GM21576 (cell line): ENCODE results near the gene DUS1L.

Source experiments
- ATAC-seq: cut with Tn5 transposase; IDR thresholded peaks from one replicate; pipeline ENCODE4 v1.9.1; 2021; ENCODE audit warnings: mild to moderate bottlenecking, moderate library complexity; ENCODE audit not compliant: unreplicated experiment

DUS1L gene

GRCh38 chr17:82088838-82089722 lies 23.5 kb upstream of the DUS1L start:
- no peak for ATAC-seq

- no peak for ATAC-seq
Observed at GRCh38 chr17:82087961-82088837, 22.6 kb upstream of the DUS1L start.

- no peak for ATAC-seq
Observed at GRCh38 chr17:82086941-82087906, 21.6 kb upstream of the DUS1L start.

DNA sequence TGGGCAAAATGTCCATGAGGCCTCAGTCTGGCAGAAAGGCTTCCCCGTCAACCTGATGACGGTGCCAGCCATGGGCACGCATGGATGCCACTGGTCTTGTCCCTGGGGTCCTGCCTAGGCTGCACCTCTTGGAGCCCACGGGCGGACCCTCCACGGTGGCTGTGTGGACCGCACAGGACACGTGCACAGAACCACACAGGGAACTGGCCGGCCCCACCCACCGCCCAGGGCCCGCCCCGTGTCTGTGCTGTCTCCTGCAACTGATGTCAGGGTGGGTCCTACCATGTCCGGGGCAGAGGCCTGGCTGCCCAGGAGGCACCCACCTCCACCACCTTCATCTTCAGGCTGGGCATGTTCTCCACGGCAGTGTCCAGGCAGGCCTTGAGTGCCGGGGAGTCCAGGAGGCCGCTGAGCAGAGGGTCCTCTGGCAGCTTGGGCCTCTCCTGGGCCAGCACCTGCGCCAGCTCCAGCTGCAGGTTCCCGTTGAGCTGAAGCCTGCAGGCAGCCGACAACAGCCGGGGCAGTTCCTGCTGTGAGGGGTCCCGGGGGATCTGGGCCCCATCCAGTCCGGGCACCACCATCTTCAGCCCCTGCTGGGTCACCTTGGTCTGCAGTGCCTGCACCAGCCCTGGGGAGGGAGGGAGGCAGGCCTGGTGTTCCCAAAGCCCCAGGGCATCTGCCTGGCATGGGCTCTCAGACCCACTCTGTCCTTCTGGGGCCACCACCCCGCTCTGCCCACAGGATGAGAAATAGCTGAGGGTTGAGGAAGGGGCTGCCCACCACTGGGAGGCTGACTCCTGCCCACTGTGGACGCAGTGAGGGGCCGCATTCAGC lies 20.5 kb upstream of the DUS1L start:
- no peak for ATAC-seq

DNA sequence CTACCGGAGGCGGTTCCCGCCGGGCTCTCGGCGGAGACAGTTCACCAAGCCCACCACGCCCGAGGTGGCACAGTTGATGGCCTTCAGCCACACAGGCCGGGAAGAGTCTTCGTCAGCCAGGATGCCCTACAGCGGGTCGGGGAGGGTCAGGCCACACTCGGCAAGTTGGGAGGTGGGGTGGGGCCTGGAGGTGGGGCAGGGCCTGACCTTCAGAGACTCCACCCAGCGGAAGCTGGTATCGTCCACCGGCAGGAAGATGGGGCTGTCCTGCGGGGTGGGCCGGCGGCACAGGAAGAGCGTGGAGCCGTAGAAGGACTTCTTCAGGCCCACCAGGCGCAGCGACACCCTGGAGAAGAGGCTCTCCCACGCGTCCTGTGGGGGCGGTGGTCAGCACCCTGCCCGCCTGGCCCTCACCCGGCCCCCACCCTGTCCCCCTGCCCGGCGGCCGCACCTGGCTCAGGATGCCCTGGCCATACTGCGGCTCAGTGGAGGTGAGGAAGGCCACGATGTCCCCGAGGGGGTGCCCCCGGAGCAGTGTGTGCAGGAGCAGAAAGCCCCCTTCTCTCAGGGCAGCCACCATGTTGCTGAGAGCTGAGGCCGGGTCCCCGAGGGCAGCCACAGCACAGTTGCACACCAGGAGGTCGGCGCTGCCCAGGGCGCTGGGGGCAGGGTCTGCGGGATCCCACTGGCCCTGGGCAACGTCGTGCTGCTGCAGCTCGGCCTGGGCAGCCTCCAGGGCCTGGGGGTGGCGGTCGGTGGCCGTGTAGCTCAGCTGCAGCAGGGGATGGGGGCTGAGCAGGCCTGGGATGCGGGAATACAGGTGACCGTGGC lies 19.6 kb upstream of the DUS1L start:
- ATAC-seq = no peak

DNA sequence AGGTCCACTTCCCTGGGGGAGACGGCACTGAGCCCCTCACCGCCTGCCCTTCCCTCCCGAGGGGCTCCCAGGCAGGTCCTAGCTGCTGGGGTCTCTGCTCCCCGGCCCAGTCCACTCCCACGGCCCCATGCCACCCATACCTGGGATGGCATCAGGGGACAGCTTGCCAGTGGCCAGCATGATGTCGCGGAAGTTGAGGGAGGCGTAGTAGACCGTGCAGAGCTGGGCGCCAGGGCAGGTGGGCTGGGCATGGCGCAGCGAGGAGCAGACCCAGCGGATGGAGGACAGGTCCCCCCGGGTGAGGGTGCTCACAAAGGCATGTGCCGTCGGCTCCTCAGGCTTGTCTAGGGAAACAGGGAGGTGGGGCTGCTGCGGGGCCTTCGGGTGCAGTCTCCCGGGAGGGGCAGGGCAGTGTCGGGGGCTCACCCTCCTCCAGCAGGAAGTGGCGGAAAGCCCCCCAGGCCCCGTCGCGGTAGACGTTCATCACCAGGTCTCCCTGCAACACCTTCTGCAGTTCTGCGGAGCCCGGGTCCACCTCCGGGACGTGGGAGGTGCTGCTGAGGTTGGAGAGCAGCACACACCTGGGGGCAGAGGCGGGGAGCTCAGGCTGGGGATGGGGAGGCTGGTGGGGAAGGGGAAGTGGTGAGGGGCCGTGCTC lies 18.9 kb upstream of the DUS1L start:
- ATAC-seq = no peak

DNA sequence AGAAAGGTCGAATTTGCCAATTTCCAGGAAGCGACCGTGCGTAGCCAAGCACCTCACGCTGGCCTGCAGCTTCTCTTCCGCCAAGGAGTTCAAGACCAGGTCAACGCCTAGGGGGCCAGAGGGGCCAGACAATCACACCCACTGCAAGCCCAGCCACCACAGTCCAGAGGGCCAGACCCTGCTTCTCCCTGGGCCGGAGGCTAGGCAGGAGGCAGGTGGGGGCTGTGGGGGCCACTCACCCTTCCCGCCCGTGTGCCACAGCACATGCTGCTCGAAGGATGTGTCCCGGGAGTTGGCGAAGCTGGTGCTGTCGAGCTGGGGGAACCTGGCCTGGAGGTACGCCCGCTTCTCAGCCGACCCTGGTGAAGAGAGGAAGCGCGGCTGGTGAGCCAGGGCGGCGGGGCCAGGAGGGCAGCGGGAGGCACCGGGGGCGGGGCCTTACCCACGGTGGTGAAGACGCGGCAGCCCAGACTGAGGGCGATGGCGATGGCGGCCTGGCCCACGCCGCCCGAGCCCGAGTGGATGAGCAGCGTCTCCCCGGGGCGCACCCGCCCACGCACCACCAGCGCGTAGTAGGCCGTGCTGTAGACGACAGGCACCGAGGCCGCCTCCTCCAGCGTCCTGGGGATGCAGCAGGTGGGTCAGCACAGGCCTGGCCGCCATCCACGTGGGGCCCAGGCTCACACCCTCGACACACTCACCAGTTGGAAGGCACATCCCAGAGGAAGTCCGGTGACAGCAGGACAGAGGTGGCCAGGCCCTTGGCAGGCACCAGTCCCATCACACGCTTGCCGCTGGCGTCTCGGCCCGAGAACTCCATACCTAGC lies 18.1 kb upstream of the DUS1L start:
- ATAC-seq = no peak

- ATAC-seq = no peak
Observed at GRCh38 chr17:82083009-82083408, 17.4 kb upstream of the DUS1L start.

DNA sequence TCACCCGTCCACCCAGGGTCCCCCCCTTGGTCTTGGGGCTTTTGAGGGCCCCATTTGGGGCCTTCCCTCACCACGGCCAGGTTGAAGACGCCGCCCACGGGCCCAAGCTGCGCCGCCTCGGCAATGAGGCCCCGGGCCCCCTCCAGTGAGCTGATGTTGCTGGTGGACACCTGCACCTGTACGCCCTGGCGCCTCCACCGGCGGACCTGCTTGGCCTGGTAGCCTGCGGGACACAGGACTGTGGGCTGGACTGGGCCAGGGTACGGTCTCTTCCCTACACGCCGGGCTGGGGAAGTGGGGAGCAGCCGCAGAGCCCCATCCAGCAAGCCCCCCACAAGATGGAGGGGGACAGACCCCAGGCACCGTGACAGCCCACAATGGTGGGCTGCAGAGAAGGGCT lies 16.9 kb upstream of the DUS1L start:
- no peak for ATAC-seq

GRCh38 chr17:82081966-82082365 lies 16.4 kb upstream of the DUS1L start:
- no peak for ATAC-seq

DNA sequence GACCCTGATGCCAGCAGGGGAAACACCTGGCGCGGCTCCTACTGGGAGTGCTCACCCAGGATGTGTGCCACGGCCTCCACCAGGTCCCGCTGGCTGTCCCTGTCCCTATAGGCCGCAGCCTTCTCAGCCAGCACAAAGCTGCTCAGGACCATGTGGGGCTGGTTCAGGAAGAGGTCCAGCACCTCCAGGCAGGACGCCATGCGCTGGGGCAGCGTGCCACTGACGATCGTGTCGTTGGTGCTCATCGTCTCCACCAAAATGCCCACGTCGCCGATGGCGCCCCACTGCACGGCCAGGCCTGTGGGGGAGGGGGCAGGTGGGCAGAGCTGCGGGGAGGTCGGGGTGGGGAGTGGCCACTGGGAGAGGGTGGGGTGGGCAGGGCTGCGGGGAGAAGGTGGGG lies 15.9 kb upstream of the DUS1L start:
- no peak for ATAC-seq

DNA sequence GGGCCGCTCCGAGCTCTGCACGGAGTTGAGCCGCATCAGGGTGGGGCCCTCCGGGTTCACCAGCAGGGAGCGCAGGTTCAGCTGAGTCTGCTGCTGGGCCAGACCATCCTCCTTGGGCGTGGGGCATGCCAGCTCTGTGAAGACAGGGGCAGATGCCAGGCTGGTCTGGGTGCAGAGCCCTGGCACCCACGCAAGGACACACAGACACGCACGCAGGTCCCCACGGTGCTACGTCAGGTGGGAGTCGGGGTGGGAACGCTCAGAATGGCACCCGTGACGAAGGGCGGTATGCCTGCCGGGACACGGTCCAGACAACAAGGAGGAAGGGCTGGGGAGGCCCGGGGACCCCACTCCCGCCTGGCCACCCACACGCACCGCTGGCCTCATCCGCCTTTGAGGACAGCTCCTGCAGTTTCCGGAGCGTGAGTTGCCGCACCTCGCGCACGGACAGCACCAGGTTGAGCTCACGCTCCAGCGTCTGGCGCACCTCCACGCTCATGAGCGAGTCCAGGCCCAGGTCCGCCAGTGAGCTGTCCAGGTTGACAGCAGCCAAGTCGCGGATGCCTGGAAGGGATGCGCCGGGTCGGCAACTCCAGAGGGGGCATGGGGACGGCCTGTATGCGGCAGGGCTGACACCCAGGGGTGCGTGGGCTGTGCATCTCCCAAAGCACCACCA lies 15.3 kb upstream of the DUS1L start:
- no peak for ATAC-seq

DNA sequence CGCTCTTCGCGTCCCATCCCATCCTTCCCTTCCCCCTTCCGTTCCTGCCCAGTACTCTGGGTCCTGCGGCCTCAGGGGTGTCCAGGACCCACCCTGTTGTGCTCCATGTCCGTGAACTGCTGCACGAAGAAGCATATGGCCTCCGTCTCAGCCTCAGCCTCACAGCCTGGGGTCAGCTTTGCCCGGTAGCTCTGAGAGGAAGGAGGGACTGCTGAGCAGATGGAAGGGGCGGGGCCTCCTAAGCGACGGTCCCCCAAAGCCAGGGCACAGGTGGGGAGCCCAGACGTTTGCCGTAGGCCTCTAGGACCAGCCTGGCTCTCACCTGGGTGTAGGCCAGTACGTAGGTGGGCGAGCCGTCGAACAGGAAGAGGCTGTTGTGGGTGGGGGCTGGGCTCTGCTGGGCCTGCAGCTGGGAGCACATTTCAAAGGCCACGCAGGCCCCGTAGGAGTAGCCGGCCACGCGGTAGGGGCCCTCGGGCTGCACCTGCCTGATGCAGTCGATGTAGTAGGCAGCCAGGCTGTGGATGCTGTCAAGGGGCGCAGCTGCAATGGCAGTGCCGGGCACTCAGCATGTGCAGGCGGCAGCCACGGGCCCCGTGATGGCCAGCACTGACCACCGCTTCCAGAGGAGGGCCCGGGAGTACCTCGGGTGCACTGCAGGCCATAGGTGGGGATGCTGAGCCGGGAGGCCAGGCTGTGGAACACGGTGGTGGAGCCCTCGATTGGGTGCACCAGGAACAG lies 14.6 kb upstream of the DUS1L start:
- ATAC-seq = no peak

DNA sequence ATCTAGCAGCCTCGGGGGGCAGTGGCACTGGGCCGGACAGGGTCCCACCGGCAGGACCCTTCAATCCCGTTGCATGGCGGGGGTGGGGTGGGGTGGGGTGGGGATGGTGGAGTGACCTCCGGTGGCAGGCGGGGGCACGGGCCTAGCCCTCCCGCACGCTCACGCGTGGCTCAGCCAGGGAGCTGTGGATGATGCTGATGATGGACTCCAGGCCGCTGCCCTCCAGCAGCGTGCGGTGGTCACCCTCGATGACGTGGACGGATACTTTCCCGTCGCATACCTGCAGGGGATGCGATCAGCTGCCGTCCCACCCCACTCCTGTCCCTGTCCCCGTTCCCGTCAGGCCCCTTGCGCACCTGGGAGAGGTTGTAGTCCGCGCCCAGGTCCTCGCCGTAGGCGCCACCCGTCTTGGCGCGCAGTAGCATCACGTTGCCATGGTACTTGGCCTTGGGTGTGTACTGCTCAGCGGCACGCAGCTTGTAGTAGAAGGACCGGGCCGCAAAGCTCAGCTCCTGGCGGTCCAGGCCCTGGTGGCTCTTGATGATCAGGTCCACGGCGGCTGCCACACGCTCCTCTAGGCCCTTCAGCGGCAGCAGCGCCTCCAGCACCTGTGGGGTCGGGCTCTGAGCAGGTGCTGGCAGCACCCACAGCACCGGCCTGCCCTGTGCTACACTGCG lies 13.5 kb upstream of the DUS1L start:
- no peak for ATAC-seq

DNA sequence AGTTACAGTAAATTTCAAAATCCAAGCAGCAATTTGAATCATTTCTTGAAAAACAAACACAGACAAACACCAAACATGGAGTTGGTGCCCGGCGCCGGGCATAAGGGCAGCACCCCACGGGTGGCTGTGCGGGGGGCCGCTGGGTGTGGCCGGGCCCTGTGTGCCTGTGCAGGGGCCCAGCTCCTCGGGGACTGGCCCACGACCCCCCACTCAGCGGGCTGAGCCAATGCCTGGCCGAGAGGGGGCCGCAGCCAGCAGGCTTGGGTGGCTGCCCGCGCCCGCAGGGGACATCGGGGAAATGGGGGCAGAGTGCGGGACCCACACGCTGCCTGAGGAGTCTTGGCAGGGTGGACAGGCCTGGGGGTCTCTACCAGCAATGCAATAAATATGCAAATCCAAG lies 12.8 kb upstream of the DUS1L start:
- no peak for ATAC-seq
